ENCODE results near the gene DNAJC24.

DNAJC24 gene

GRCh38 chr11:31417357-31417756 is 47.7 kb downstream of the DNAJC24 start:
- DNase-seq = no peak

GRCh38 chr11:31417816-31418215 is 48.2 kb downstream of the DNAJC24 start:
- DNase-seq = no peak

GRCh38 chr11:31419138-31419537 is 49.5 kb downstream of the DNAJC24 start:
- DNase-seq = no peak

GRCh38 chr11:31419669-31420068 is 50.0 kb downstream of the DNAJC24 start:
- no peak for DNase-seq

GRCh38 chr11:31421820-31422219 is 52.2 kb downstream of the DNAJC24 start:
- no peak for DNase-seq

- DNase-seq = no peak
Measured at GRCh38 chr11:31422703-31423102, 53.0 kb downstream of the DNAJC24 start.

GRCh38 chr11:31424652-31425051 is 55.0 kb downstream of the DNAJC24 start:
- no peak for DNase-seq

- DNase-seq = no peak
Measured at GRCh38 chr11:31433851-31434250, 64.2 kb downstream of the DNAJC24 start.

GRCh38 chr11:31437742-31438435 is 68.2 kb downstream of the DNAJC24 start:
- no peak for DNase-seq

GRCh38 chr11:31441296-31441695 is 71.6 kb downstream of the DNAJC24 start:
- no peak for DNase-seq

- peak; percentile 68 for DNase-seq
Measured at GRCh38 chr11:31442086-31442485, 72.4 kb downstream of the DNAJC24 start.

- no peak for DNase-seq
Measured at GRCh38 chr11:31443802-31444201, 74.1 kb downstream of the DNAJC24 start.

- DNase-seq = no peak
Measured at GRCh38 chr11:31445621-31446020, 76.0 kb downstream of the DNAJC24 start.

- no peak for DNase-seq
Measured at GRCh38 chr11:31449040-31449439, 79.4 kb downstream of the DNAJC24 start.

- no peak for DNase-seq
Measured at GRCh38 chr11:31450841-31451240, 81.2 kb downstream of the DNAJC24 start.

- no peak for DNase-seq
Measured at GRCh38 chr11:31455177-31455576, 85.5 kb downstream of the DNAJC24 start.

- DNase-seq = no peak
Measured at GRCh38 chr11:31464436-31464835, 94.8 kb downstream of the DNAJC24 start.

GRCh38 chr11:31474083-31474482 is 104.4 kb downstream of the DNAJC24 start:
- no peak for DNase-seq

GRCh38 chr11:31477528-31478222 is 108.0 kb downstream of the DNAJC24 start:
- DNase-seq = no peak

GRCh38 chr11:31478223-31478590 is 108.5 kb downstream of the DNAJC24 start:
- no peak for DNase-seq

- DNase-seq = no peak
Measured at GRCh38 chr11:31479066-31479465, 109.4 kb downstream of the DNAJC24 start.

GRCh38 chr11:31480930-31481329 is 111.3 kb downstream of the DNAJC24 start:
- no peak for DNase-seq
